HepG2 (cell line): Measurements from ENCODE around the gene PACS2. TPM values are rescaled to one million over a fixed set of nuclear protein-coding genes. Genes with fewer than 3 reads are reported as not detected.

Source experiments
- ATAC-seq: fragments of 200-7000 bp; cut with Tn5 transposase; 3 replicates; pipeline ENCODE4 v1.9.1; 2020; ENCODE audit warnings: mild to moderate bottlenecking, moderate library complexity
- BruUV-seq: library from RNA; stranded (reverse); fragments of 400-500 nt; replicated peaks from 2 replicates; lab custom pipeline; 2021; lab: Mats Ljungman, UMichigan
- CTCF ChIA-PET: fragments of 300-600 bp; formaldehyde crosslinking; extraction: SDS; loops from one replicate; lab custom pipeline; 2021; ENCODE audit warnings: low total read pairs, inconsistent platforms, low intra/inter-chr PET ratio; lab: Yijun Ruan, JAX
- POLR2A ChIA-PET: fragments of 350-600 bp; sonication (Branson Sonifier 250); formaldehyde crosslinking; loops from one replicate; lab custom pipeline; 2020; ENCODE audit warnings: antibody characterized with exemption, inconsistent platforms; lab: Yijun Ruan, JAX
- DNase-seq: peaks from one replicate; pipeline ENCODE4 v3.0.0-alpha.2; 2015; ENCODE audit warnings: low spot score
- FAIRE-seq: peaks from 3 replicates; lab custom pipeline; 2011; peaks lifted over from hg19 to GRCh38; lab: Jason Lieb, UNC
- H2AFZ ChIP-seq: one replicate; pipeline ENCODE4 v1.6.1; 2011; ENCODE audit warnings: low read length, inconsistent platforms
- H3K27ac ChIP-seq: fragments of 300-600 bp; 3 replicates; pipeline ENCODE4 v1.8.0; 2011; ENCODE audit warnings: mixed run types, mild to moderate bottlenecking, mixed read lengths, low read length, inconsistent platforms; ENCODE audit not compliant: insufficient read depth; ENCODE audit errors: extremely low read length
- H3K27me3 ChIP-seq, 2 experiments: fragments of 200-600 bp in 1 of 2; 2 replicates in 1 of 2; 3 replicates in 1 of 2; pipeline versions ENCODE4 v1.6.0 to v1.8.0; 2011; ENCODE audit warnings: low read length in 2 of 2, mild to moderate bottlenecking in 2 of 2, moderate library complexity in 2 of 2, inconsistent platforms in 1 of 2; ENCODE audit not compliant: insufficient read depth in 2 of 2, control insufficient read depth in 1 of 2
- H3K36me3 ChIP-seq, 2 experiments: fragments of 200-600 bp in 1 of 2; replicated peaks in 1 of 2; 2 replicates in 1 of 2; 3 replicates in 1 of 2; pipeline versions ENCODE4 v1.5.1 to v1.8.0; 2011; ENCODE audit warnings: low read length in 2 of 2, inconsistent platforms in 1 of 2; ENCODE audit not compliant: insufficient read depth in 2 of 2, control insufficient read depth in 1 of 2
- H3K4me1 ChIP-seq: 2 replicates; pipeline ENCODE4 v1.5.1; 2012; ENCODE audit warnings: low read length, inconsistent platforms; ENCODE audit not compliant: insufficient read depth
- H3K4me2 ChIP-seq: 2 replicates; pipeline ENCODE4 v1.6.0; 2011; ENCODE audit warnings: low read depth, low read length, inconsistent platforms
- H3K4me3 ChIP-seq, 3 experiments: fragments of 200-600 bp in 1 of 3; sonication (generic), shearing (Covaris generic) in 1 of 3; replicated peaks in 1 of 3; 2 replicates each; pipeline ENCODE4 v1.5.1; 2011 to 2016; ENCODE audit warnings: low read length in 3 of 3, inconsistent platforms in 2 of 3, low read depth in 2 of 3, mild to moderate bottlenecking in 2 of 3, control low read depth in 1 of 3, mixed read lengths in 1 of 3; ENCODE audit not compliant: insufficient read depth in 1 of 3
- H3K79me2 ChIP-seq: one replicate; pipeline ENCODE4 v1.6.1; 2011; ENCODE audit warnings: low read length, inconsistent platforms; ENCODE audit not compliant: insufficient read depth
- H3K9ac ChIP-seq: 2 replicates; pipeline ENCODE4 v1.6.0; 2011; ENCODE audit warnings: mild to moderate bottlenecking, low read depth, low read length, inconsistent platforms; ENCODE audit not compliant: insufficient read depth
- H3K9me3 ChIP-seq: 2 replicates; pipeline ENCODE4 v1.5.1; 2012; ENCODE audit warnings: mild to moderate bottlenecking, low read length
- H4K20me1 ChIP-seq: 2 replicates; pipeline ENCODE4 v1.6.0; 2011; ENCODE audit warnings: inconsistent platforms, mild to moderate bottlenecking, low read length, moderate library complexity; ENCODE audit not compliant: insufficient read depth
- ARID2 ChIP-seq: sonication (generic); formaldehyde crosslinking; IDR thresholded peaks from 2 replicates; pipeline ENCODE4 v1.8.1; 2022; ENCODE audit warnings: mild to moderate bottlenecking, missing genetic modification reagents, borderline replicate concordance
- FOXO4 ChIP-seq: sonication (generic); formaldehyde crosslinking; conservative IDR thresholded peaks from 2 replicates; pipeline ENCODE4 v1.8.1; 2023; ENCODE audit warnings: missing genetic modification reagents
- MAF1 ChIP-seq: sonication (generic); formaldehyde crosslinking; IDR thresholded peaks from 2 replicates; pipeline ENCODE4 v1.5.0; 2020; ENCODE audit warnings: missing genetic modification reagents, borderline replicate concordance
- PAF1 ChIP-seq: IDR thresholded peaks from 2 replicates; pipeline ENCODE4 v1.6.1; 2016; ENCODE audit warnings: missing genetic modification reagents, missing compliant biosample characterization
- PLSCR1 ChIP-seq: sonication (generic); formaldehyde crosslinking; IDR thresholded peaks from 2 replicates; pipeline ENCODE4 v1.5.0; 2020; ENCODE audit warnings: missing genetic modification reagents, mild to moderate bottlenecking, borderline replicate concordance
- XRCC5 ChIP-seq: fragments of 200-400 bp; formaldehyde crosslinking; optimal IDR thresholded peaks from 2 replicates; pipeline ENCODE3; 2017; ENCODE audit warnings: mild to moderate bottlenecking, low read length
- ZFY ChIP-seq: sonication (generic); formaldehyde crosslinking; IDR thresholded peaks from 2 replicates; pipeline ENCODE4 v1.4.0; 2020; ENCODE audit warnings: missing genetic modification reagents
- ZNF503 ChIP-seq: sonication (generic); formaldehyde crosslinking; IDR thresholded peaks from 2 replicates; pipeline ENCODE4 v1.4.0; 2020; ENCODE audit warnings: missing genetic modification reagents
- ZNF547 ChIP-seq: sonication (generic); formaldehyde crosslinking; IDR thresholded peaks from 2 replicates; pipeline ENCODE4 v1.5.1; 2020; ENCODE audit warnings: mild to moderate bottlenecking, missing genetic modification reagents
- ZNF569 ChIP-seq: sonication (generic); formaldehyde crosslinking; IDR thresholded peaks from 2 replicates; pipeline ENCODE4 v1.5.0; 2020; ENCODE audit warnings: mild to moderate bottlenecking, missing genetic modification reagents, moderate library complexity, borderline replicate concordance
- ZNF614 ChIP-seq: IDR thresholded peaks from 2 replicates; pipeline ENCODE4 v1.6.1; 2018; ENCODE audit warnings: missing biosample characterization, missing genetic modification reagents, inconsistent platforms, borderline replicate concordance
- ZNF790 ChIP-seq: sonication (generic); formaldehyde crosslinking; IDR thresholded peaks from 2 replicates; pipeline ENCODE4 v1.8.0; 2022; ENCODE audit warnings: missing genetic modification reagents, mild to moderate bottlenecking, borderline replicate concordance
- ZNF83 ChIP-seq: sonication (generic); formaldehyde crosslinking; IDR thresholded peaks from 2 replicates; pipeline ENCODE4 v1.4.0; 2020; ENCODE audit warnings: missing genetic modification reagents, mild to moderate bottlenecking, borderline replicate concordance
- WGBS: methylation state at CpG from one replicate; pipeline ENCODE4 v1.1.6; 2017; ENCODE audit warnings: low lambda C conversion rate; 5-methylcytosine and 5-hydroxymethylcytosine counted together
- in situ Hi-C: cut with HindIII; loops from 2 replicates; pipeline ENCODE4 v1.10.0; 2017; ENCODE audit warnings: low pct_unique_long_range_greater_than_20kb; ENCODE audit not compliant: extremely low pct_ligation_motif_present
- intact Hi-C: fragments of 100-400 bp; cut with micrococcal nuclease; formaldehyde crosslinking; loops from one replicate; pipeline ENCODE4 v1.10.0; 2022; ENCODE audit not compliant: unreplicated experiment
- polyA plus RNA-seq, 8 experiments: library from polyadenylated mRNA; depleted of rRNA in 3 of 8; stranded (reverse) in 7 of 8; unstranded in 1 of 8; fragments of >200 nt; fragmentation: Illumina TruSeq in 4 of 8; extraction: Trizol in 4 of 8; gene quantifications; 2 replicates each; pipeline versions ENCODE4 v1.2.1 to v1.2.3, GENCODE V29; 2011 to 2016; ENCODE audit warnings: low read depth in 4 of 8, missing spikeins in 1 of 8, mixed read lengths in 1 of 8; ENCODE audit not compliant: insufficient read depth in 1 of 8
- total RNA-seq, 5 experiments: library from RNA; depleted of rRNA; stranded (reverse); fragments of >200 nt; fragmentation: Illumina TruSeq; extraction: Trizol; gene quantifications; 2 replicates each; pipeline ENCODE4 v1.2.3, GENCODE V29; 2016; ENCODE audit warnings: low read depth in 1 of 5

PACS2 gene
- total and polyA plus RNA-seq, 2 of the 13 experiments (the other 11 are each of a cell fraction or from before 2014, with no cell fraction given): 23.6 to 27.6 TPM

- Histone ChIP-seq H3K4me3 (no peak overlapping the region), H3K9ac (no peak overlapping the region), H3K4me1 (peaks cover 15% of the 10 kb centered on the region), H3K27me3 (no peaks in the 10 kb centered on the region), H3K4me2 (no peak overlapping the region), H2AFZ (no peak overlapping the region), H3K79me2 (peaks cover 38% of the 10 kb centered on the region), H3K9me3 (no peaks in the 10 kb centered on the region), H3K27ac (no peak overlapping the region), H3K36me3 (no peaks in the 10 kb centered on the region; a peak in 1 of 5 replicates), H4K20me1 (peaks cover 5% of the 10 kb centered on the region; the same call in 1 of the 2 replicates)
- DNase-seq (no peak), ATAC-seq (no peak; the same call in 2 of the 3 replicates), FAIRE-seq (no peak)
- POLR2A ChIA-PET: no interaction called here
- no TSS peak for BruUV-seq
- TF ChIP-seq ZNF83 (CRISPR knock-in tag) (no peak), ZFY (no peak)
- CTCF ChIA-PET: no interaction called here
- intact Hi-C loops: no loop called here
- WGBS: 96% methylated on average over 9 of the region's 30 CpGs
- in situ Hi-C loops: no loop called here
Measured at GRCh38 chr14:105324080-105324778, 9.7 kb downstream of the PACS2 start.

GRCh38 chr14:105324871-105325270 is 10.3 kb downstream of the PACS2 start:
- Histone ChIP-seq H3K9me3 (no peaks in the 10 kb centered on the region), H3K27me3 (no peaks in the 10 kb centered on the region), H3K9ac (no peak overlapping the region), H4K20me1 (peaks cover 5% of the 10 kb centered on the region; the same call in 1 of the 2 replicates), H3K36me3 (no peaks in the 10 kb centered on the region; a peak in 1 of 5 replicates), H2AFZ (no peak overlapping the region), H3K4me2 (no peak overlapping the region), H3K4me1 (peaks cover 15% of the 10 kb centered on the region), H3K27ac (no peak overlapping the region), H3K4me3 (no peak overlapping the region), H3K79me2 (peaks cover 33% of the 10 kb centered on the region)
- ATAC-seq (no peak), FAIRE-seq (no peak), DNase-seq (no peak)
- ChIA-PET POLR2A (no interaction called here), CTCF (no interaction called here)
- no CpG with 5 or more reads among the region's 12 CpGs for WGBS
- intact Hi-C loops: no loop called here
- in situ Hi-C loops: no loop called here
- TF ChIP-seq XRCC5: no peak
- no peak for TF ChIP-seq ZNF790 (CRISPR knock-in tag)
- TF ChIP-seq FOXO4 (CRISPR knock-in tag): no peak
- no peak for TF ChIP-seq PAF1 (CRISPR knock-in tag)
- TF ChIP-seq ZNF569 (CRISPR knock-in tag): no peak
- no peak for TF ChIP-seq PLSCR1 (CRISPR knock-in tag)
- TF ChIP-seq ZNF614 (CRISPR knock-in tag): no peak
- no peak for TF ChIP-seq MAF1 (CRISPR knock-in tag)
- TF ChIP-seq ZNF547 (CRISPR knock-in tag): no peak
- no peak for TF ChIP-seq ARID2 (CRISPR knock-in tag)
- no peak for TF ChIP-seq ZNF503
- no TSS peak for BruUV-seq
